ENCODE measurements around the gene TXNRD2.
"Not testable (repeated sequence)": the region's sequence is repeated elsewhere in the genome, so short reads cannot be mapped to it uniquely, and the experiment has no call there.

TXNRD2 gene

DNA sequence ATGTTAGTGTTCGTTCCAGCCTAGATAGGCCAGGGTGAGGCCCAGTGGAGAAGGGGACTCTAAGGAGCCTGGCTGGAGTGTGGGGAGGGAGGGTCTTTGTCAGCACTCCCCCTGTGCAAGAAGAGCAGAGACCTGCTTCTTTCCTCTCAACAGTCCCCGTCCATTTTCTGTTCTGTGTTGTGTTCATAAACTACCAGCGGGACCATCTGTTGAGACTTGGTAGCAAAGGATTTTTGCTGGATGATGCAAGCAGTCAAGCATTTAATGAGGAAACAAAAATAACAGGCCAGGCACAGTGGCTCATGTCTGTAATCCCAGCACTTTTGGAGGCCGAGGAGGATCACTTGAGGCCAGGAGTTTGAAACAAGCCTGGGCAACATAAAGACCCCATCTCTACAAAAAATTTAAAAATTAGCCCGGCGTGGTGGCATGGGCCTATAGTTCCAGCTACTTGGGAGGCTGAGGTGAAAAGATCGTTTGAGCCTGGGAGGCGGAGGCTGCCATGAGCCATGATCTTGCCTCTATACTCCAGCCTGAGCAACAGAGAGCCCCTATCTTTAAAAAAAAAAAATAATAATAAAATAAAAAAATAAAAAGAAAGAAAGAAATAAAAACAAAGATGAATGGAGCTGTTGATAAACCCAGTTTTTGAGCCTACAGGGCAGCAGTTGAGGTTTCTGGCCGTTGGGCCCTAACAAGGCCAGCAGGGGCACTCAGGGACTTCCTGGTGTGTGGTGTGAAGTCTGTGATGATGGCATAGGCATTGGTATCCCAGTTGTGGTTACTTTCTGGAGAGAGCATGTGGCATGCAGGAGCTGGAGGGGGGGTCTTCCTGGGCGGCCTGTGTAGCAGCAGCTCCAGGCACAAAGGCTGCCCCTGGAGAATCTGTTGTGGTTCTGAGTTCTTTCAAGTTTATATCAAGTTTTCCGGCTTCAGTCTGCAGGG, 1.7 kb upstream of the TXNRD2 start:
- DNase-seq: peak; percentile 30

DNA sequence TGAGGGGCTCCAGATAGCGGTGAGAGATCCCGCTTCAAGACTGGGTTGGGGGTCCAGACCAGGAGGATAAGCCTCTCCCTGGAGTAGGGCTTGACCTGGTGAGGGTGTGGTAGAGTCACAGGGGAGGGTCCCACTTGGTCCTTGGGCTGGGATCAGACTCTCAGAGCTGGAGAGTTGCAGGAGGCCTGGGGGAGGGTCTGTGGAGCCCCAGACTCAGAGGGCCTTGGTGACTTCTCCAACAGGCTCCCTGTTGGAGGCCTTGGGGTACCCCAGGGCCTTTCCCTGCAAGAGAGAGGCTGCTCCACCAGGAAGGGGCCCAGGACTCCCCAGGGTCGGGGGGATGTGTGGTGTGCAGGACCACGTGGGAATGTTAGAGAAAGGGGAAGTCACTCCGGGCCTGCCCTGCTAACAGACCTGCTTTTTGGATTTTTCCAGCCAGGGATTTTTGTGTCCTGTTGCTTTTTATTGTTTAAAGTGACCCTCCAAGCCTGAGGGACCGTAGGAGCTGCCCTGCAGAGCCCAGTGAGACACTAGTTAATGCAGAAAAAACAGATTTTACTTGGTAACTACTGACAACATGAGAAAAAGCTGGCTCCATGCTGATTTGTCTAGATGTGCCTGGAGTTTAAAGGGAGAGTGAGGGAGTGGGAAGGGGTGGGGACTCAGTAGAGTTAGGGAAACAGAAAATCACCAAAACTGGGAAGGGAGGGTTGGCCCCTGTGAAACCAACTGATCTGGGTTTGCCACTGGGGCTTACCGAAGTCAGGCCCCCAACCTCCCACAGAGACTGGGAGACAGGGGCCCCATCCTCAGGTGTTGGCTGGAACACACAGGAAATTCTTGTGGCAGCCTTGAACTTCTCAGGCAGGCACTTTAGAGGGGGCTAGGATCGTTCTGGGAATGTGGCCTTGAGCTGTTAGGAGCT, 801 bp upstream of the TXNRD2 start:
- peak; percentile 33 for DNase-seq

DNA sequence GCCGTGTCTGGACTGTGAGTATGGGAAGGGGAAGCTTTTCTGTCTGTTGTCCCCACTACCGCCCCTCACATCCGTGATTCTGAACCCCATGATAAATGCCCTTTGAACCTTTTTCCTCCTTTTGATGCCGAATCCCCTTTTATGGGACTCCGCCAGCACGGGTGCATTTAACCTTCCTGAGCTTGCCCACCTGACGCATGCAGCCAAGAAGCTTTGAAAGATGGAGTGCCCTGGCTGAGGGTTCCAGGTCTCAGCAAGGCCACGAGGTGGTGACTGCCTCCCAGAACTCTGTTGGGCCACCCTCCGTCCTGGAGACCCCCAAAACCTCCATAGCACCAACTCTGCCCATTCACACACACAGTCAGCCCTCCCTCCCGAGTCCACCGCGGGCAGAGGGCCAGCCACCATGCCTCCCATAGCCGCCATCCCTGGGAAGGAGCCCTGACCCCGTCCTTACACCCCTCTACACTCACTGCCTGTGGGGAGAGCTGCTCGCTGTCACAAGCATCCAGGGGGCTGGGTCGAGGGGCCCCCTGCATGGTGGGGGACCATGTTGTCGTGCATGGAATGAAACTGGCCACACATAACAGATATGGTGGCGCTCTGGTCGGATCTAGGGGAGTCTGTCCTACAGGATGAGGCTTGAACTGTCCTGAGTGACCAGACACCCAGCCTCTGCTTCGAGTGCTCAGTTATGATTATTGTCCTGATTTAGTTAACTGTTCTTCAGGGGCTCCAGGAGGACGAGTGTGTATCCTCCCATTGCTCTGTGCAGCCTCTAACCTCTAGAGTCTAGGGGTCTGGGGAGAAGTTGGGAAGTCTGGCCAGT, 868 bp downstream of the TXNRD2 start:
- DNase-seq: no peak

DNA sequence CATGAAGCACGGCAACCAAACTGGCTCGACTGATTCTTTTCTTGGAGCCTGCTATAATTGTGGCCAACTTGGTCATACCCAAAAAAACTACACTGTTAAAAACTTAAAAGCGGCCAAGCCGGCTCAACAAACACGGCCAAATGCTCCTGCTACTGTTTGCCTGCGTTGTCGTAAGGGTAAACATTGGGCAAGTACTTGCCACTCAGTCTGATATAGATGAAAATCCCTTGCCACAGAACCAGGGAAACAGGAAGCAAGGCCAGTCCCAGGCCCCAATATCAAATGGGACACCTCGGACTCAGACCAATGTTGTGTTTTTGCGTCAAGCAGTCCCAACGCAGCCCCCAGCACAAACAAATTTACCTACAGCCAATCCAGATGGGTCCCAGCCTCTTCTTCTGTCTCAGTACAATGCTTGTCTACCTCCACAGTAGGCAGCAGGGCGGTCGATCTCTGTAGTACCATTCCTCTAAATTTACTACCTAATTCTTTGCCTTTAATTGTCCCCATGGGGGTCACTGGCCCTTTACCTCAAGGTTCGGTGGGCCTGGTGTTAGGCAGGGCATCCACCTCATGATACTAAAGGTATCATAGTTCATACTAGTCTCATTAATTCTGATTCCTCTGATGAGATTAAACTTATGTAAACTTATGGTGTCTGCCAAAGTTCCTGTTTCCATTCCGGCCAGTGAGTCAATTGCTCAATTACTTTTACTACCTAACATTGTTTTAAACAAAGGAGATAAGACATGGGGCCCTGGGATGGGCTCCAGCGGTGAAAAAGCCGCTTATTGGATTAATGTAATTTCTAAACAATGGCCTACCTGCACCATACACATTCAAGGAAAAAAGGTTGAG, 3.8 kb downstream of the TXNRD2 start:
- no peak for DNase-seq

DNA sequence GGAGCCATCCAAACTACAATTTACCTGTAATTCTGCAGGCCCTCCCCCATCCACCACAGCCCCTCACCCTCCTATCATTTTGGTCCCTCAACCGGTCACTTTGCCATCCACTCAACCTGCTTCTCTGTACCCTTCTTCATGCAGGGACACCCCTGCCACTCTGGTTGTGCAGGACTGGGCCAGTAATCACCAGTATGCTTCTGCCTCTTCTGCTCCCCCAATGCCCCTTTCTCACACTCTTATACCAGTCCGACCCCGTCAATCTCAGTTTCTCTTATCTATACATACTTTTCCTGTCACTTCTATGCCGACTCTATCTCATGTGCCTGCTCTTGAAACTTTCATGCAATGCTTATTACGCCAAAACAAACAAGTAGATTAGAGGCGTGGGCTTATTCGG, 5.1 kb downstream of the TXNRD2 start:
- no peak for DNase-seq

DNA sequence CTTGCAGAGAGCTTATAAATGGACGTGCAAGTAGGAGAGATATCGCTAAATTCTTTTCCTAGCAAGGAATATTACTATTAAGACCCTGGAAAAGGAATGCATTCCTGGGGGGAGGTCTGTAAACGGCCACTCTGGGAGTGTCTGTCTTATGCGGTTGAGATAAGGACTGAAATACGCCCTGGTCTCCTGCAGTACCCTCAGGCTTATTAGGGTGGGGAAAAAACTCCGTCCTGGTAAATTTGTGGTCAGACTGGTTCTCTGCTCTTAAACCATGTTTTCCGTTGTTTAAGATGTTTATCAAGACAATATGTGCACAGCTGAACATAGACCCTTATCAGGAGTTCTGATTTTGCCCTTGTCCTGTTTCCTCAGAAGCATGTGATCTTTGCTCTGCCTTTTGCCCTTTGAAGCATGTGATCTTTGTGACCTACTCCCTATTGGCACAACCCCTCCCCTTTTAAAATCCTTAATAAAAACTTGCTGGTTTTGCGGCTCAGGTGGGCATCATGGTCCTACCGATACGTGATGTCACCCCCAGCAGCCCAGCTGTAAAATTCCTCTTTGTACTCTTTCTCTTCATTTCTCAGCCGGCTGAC, 6.4 kb downstream of the TXNRD2 start:
- not testable (repeated sequence) for DNase-seq

DNA sequence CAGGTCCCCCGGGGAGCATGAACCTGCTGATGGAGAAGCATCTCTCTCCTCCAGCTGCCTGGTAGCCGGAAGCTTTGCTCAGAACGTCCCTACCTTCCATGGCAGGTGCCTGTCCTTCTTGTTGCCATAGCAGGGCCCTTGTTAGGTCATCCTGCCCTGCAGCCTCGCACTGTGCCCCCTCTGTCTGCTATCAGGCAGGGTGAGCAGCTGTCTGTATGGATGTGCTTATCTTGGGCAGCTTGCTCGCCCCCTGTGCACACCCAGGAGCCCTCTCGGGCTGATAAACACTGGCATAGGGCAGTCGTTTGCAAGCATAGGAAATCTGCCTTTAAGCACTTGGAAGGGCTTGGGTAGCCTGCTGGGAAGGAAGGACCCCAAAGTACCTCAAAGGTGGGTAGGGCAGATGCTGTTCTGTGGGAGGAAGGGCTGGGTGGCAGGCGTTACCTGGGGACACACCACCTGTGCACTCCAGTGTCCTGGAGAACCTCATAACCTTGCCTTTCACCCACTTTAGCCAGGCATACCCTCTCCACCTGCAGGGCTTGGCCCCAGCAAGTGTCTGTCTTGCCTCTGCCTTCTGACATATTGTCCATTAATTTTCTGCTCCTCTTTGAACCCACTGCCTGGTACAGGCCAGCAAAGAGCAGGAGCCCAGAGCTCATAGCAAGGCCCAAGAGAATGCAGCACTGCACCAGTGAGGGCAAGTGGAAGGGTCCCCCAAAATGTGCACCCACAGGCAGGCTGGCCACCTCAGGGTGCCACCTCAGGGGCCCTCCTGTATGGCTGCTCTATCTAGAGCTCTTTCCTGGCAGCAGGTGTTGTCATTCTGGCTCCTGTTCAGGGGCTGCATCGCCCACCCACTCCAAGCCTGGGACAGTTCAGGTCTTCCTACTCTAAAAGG, 8.0 kb downstream of the TXNRD2 start:
- DNase-seq: peak; percentile 57

DNA sequence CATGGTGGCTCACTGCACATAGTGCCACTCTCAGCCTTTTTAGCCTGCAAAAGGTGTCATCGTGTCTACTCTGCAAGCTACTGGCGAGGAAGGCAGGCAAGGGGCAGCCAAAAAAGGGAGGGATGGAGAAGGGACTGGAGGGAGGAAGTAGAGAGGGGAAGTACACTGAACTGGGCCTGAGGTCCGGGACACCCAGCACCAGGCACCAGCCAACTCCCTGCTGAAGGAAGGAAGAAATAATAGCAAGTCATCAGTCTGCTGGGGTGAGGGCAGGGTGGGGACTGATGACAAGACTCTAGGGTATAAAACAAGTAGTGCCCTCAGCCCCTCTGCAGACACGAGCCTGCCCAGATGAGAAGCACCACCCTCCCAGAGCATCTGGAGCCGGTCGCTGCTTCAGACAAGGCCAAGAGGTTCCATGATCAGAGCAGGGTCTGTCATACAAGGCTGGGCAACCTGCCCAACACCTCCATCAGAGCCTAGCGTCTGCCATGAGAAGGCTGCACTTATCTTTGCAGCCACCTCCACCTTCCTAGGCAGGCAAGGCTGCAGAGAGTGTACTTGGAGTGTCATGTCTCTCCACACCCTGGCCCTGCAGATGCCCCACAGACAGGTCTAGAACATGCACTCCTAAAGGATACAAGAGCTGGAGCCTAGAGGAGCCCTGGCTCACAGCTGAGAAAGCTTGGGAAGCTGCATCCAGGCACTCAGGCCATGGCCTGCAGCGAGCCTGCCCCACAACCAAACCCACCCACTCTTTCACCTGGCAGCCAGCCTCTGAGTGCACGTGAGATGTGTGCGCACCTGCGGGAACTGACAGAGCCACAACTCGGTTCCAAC, 9.0 kb downstream of the TXNRD2 start:
- peak; percentile 69 for DNase-seq

DNA sequence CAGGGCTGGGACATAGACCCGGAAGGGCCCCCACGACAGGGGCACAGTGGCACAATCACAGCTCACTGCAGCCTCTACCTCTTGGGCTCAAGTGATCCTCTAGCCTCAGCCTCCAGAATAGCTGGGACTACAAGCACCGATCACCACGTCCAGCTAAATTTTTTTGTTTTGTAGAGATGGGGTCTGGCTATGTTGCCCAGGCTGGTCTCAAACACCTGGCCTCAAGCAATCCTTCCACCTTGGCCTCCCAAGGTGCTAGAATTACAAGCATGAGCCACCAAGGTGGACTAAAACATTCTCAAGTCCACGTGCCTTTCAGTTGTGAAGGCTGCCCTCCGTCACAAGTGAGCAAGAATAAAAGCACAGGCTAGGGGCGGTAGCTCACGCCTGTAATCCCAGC, 10.1 kb downstream of the TXNRD2 start:
- no peak for DNase-seq

DNA sequence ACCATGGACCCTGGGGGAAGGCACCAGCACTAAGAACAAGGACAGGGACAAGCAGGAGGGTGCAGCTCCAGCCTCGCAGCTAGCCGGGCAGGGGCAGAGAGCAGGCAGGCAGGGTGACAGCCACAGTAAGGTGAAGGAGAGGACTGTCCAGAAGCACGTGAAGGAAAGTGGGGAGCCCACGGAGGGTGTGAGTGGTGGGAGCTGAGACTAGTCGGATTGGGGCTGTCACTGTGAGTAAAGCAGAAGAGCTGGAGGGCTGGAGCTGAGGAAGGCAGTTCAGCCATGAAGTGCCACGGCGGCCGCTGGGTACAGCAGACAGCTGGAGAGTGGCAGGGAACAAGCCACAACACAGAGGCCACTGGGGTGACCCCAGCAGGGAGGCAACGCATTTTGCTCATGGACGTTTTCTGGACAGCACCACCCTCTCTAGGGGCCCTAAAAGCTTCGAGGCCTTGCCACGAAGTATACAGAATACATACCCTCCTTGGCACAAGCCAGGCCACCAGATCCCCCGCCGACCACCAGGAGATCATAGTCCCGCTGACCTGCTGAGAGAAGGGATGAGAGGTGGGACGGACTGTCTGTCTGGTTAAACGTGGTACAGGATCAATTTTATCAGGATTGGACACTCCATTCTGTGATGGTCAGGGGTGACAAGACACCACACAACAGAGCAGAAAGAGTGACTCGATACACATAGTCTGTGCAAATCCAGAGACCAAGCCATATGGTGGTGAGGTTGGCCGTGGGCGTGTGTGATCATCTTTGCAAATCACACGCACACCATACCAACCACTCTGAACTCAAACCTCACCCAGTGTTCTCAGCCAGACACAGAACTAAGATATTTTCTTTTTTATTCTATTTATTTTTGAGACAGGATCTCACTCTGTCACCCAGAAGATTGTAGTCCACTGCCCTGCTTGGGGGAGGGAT, 10.8 kb downstream of the TXNRD2 start:
- DNase-seq: no peak

DNA sequence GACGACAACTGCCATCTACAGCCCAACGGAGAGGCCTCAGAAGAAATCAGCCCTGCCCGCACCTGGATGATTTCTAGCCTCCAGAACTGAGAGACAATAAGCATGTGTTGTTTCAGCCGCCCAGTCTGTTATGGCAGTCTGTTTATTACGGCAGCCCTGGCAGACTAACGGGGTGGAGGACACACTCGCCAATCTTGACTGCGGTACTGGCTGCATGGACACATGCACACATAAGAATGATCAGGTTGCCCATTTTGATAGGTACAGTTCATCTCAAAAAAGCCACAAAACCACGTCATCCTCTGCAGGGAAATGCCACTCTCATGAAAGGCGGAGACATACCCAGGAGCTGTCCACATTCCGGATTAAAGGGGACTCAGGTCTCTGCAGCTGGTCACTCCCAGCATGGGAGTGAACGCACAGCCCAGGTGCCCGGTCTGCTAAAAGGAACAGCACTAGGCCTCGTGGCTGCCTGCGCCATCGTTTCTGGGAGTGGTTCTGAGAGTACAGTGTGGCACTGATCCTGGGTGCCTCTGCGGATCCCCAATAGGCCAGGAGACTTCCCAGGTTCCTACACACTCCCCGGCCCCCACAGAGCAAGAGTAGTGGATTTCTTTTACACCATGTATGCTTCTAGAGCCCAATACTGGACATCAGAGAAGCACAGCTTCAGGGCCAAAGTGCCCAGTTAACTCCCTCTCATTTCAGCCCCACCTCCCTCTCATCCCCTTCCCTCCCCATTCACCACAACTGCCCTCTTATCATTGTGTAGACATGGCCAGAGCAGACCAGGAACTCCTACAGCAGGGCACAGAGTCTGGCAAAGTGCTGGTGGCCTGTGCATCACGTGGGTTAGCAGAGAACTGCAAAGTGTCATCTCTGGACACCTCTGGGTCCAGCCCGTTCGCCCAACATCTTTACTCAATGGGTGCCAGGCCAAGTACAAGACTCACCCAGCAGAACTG, 11.8 kb downstream of the TXNRD2 start:
- no peak for DNase-seq

DNA sequence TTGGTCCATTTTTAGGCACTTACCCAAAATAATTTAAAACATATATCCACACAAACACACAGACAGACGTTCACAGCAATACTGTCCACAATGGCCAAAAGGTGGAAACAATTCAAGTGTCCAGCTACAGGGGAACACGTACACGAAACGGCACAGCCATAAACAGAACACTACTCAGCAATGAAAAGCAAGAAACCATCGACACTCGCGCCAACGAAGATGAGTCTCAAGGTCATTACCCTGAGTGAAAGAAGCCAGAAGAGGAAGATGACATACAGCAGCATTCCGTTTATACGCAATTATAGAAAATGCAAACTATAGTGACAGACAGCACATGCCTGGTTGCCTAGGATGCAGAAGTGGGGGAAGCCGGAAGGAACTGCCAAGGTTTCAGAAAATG, 13.4 kb downstream of the TXNRD2 start:
- DNase-seq: no peak

DNA sequence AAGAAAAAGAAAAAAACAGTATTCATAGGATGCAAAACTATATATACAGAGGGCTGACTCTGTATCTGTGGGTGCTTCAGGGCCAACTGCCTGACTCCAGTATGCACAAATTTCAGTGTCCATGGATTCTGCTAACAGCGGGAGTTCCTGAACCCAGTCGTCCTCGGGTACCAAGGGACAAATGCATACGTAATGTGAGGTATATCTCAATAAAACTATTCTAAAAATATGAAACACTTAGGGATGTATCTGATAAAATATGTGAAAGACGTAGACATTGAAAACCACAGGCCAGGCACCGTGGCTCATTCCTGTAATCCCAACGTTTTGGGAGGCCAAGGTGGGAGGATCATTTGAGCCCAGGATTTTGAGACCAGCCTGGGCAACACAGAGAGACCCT, 13.9 kb downstream of the TXNRD2 start:
- DNase-seq: no peak

DNA sequence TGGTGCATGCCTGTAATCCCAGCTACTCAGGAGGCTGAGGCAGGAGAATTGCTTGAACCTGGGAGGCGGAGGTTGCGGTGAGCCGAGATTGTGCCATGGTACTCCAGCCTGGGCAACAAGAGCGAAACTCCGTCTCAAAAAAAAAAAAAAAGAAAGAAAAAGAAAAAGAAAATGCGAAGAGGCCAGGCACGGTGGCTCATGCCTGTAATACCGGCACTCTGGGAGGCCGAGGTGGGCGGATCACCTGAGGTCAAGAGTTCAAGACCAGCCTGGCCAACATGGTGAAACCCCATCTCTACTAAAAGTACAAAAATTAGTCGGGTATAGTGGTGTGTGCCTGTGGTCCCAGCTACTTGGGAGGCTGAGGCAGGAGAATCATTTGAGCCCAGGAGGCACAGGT, 15.6 kb downstream of the TXNRD2 start:
- DNase-seq: not testable (repeated sequence)

DNA sequence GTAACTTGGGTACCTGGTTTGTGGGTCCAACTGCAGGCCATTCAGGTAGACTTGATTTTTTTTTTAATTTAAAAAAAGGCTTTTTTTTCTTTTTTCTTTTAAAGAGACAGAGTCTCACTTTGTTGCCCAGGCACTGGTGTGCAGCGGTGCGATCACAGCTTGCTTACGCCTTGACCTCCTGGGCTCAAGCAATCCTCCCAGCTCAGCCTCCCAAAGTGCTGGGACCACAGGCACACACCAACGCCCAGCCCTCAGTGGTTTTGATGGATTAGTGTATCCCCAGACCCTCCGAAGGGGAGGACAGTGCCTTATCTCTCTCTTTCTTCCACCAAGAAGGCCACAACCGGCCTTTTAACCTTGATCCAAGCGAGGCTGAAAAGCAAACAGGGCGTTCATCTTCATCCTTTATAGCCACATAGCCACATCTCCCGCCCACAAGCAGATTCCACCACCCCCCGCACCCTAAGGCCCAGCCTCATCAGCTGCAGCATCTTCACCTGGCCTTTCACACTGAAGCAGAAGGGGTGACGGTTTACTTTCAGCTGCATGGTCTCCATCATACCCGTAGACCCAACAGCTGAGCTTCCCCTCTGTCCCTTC, 17.6 kb downstream of the TXNRD2 start:
- DNase-seq: no peak

DNA sequence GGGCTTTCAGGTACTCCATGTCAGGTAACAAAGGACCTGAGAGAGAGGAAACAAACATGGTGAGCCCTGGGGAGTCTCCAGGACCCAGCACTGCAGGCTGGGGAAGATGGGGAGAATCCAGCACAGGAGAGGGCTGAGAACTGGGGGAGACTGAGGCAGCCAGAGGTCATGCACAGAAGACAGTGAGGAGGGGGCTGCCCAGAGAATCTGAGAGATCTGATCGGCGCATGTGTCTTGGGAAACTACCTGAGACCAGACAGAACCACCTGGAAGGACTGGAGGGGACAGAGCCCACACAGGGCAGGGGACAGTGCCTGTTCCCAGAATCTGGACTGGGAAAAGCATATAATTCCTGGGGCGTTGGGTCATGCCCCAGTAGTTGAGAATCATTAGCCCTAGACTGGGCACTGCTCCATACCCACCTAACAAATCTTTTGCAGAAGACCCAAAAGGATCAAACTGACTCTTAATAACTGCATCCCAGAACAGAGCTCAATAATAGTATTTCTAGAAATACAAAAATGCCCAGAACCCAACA, 20.0 kb downstream of the TXNRD2 start:
- DNase-seq: no peak

All from NCI-H69 (cell line).